ENCODE measurements around the gene UBXN4. TPM values are rescaled to one million over a fixed set of nuclear protein-coding genes. Genes with fewer than 3 reads are reported as not detected.

UBXN4 gene
- total RNA-seq, 2 experiments from 2014 or later = 90.5 to 105 TPM

DNA sequence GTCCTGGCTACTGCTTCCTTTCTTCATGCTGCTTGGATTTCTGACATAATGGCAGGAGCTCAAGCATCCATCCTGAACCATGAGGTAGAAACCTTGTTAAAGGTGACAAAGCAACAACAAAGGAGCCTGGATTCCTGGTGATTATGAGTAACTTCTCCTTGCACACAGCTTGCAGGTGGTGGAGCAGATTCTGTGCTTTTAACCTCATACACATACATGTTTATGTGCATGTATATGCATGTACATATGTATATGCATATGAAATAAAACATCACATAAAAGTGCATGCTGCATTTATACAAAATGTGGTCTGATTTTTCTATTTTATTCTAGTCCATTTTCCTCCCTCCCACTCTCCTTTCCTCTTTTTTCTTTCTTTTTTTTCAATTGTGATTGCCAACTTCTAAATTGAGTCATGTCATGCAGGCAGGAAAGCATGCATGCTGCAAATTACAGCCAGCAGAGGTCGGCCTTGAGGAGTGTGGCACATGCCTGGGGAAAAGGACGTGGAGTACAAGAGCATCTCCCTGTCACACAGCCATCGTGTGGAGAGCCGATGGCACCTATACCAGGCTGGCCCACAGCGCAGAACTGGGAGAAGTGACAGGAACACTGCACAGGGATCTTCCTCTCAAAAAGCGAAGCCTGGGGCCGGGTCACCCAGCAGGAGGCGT is 77.4 kb downstream of the UBXN4 start:
- no peaks in the 10 kb centered on the region for H3K27me3 Mint-ChIP-seq
- peak overlapping the region; percentile 86 for H3K27ac Mint-ChIP-seq
- POLR2A ChIA-PET = interaction anchor here (2.5 kb wide), 1 partner anchor 57 kb away, joined by 15 read pairs; the partner anchor contains the start of gene MCM6
- ATAC-seq (peak; percentile 14), DNase-seq (peak; percentile 79)
- intact Hi-C loops (cut with micrococcal nuclease) = no loop called here
- H3K4me1 Mint-ChIP-seq (ENCODE audit: low read depth) = peaks cover 62% of the 10 kb centered on the region
- CTCF ChIA-PET = interaction anchor here (0.8 to 15.9 kb wide), 7 partner anchors 10 to 565 kb away, joined by 3 to 145 read pairs (median 3); no protein-coding TSS in a partner anchor
- peaks cover 26% of the 10 kb centered on the region for H3K36me3 Mint-ChIP-seq (ENCODE audit: low read depth)
- no peak overlapping the region for H3K4me3 Mint-ChIP-seq
- H3K9me3 Mint-ChIP-seq = peaks cover 19% of the 10 kb centered on the region
- TF ChIP-seq, protein P1, sequence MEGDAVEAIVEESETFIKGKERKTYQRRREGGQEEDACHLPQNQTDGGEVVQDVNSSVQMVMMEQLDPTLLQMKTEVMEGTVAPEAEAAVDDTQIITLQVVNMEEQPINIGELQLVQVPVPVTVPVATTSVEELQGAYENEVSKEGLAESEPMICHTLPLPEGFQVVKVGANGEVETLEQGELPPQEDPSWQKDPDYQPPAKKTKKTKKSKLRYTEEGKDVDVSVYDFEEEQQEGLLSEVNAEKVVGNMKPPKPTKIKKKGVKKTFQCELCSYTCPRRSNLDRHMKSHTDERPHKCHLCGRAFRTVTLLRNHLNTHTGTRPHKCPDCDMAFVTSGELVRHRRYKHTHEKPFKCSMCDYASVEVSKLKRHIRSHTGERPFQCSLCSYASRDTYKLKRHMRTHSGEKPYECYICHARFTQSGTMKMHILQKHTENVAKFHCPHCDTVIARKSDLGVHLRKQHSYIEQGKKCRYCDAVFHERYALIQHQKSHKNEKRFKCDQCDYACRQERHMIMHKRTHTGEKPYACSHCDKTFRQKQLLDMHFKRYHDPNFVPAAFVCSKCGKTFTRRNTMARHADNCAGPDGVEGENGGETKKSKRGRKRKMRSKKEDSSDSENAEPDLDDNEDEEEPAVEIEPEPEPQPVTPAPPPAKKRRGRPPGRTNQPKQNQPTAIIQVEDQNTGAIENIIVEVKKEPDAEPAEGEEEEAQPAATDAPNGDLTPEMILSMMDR (IDR thresholded peaks at IDR 0.05) = no peak

- Mint-ChIP-seq H3K4me3 (peak overlapping the region; percentile 68), H3K36me3 (ENCODE audit: low read depth) (peaks cover 25% of the 10 kb centered on the region), H3K27ac (peak overlapping the region; percentile 91), H3K4me1 (ENCODE audit: low read depth) (peaks cover 56% of the 10 kb centered on the region), H3K27me3 (no peaks in the 10 kb centered on the region), H3K9me3 (peaks cover 17% of the 10 kb centered on the region)
- DNase-seq (peak; percentile 98), ATAC-seq (peak; percentile 93)
- ChIA-PET CTCF (interaction anchor here (1.0 to 15.9 kb wide), 3 partner anchors 12 to 564 kb away, joined by 4 to 145 read pairs (median 6); no protein-coding TSS in a partner anchor), POLR2A (interaction anchor here (0.6 to 2.5 kb wide), 9 partner anchors 19 to 894 kb away, joined by 3 to 15 read pairs (median 3); partner anchors contain the start of gene MCM6)
- TF ChIP-seq, protein P1 (IDR thresholded peaks at IDR 0.05) = no peak
- intact Hi-C loops (cut with micrococcal nuclease) = loop anchor here (1.0 kb wide), 1 partner anchor 562 kb away; no protein-coding TSS in a partner anchor
Observed at GRCh38 chr2:135820003-135820618, 78.5 kb downstream of the UBXN4 start.

GRCh38 chr2:135821190-135821589 is 79.5 kb downstream of the UBXN4 start:
- peaks cover 17% of the 10 kb centered on the region for H3K9me3 Mint-ChIP-seq
- H3K27ac Mint-ChIP-seq = peak overlapping the region; percentile 56
- TF ChIP-seq, protein P1 (IDR thresholded peaks at IDR 0.05) = no peak
- ATAC-seq (no peak), DNase-seq (no peak)
- H3K4me1 Mint-ChIP-seq (ENCODE audit: low read depth) = peaks cover 53% of the 10 kb centered on the region
- CTCF ChIA-PET = interaction anchor here (1.6 kb wide), 1 partner anchor 23 kb away, joined by 10 read pairs; no protein-coding TSS in a partner anchor
- peak overlapping the region; percentile 68 for H3K4me3 Mint-ChIP-seq
- no peaks in the 10 kb centered on the region for H3K27me3 Mint-ChIP-seq
- peaks cover 27% of the 10 kb centered on the region for H3K36me3 Mint-ChIP-seq (ENCODE audit: low read depth)
- intact Hi-C loops (cut with micrococcal nuclease) = no loop called here
- POLR2A ChIA-PET = interaction anchor here (1.0 to 1.6 kb wide), 3 partner anchors 18 to 895 kb away, joined by 3 to 7 read pairs (median 3); no protein-coding TSS in a partner anchor

DNA sequence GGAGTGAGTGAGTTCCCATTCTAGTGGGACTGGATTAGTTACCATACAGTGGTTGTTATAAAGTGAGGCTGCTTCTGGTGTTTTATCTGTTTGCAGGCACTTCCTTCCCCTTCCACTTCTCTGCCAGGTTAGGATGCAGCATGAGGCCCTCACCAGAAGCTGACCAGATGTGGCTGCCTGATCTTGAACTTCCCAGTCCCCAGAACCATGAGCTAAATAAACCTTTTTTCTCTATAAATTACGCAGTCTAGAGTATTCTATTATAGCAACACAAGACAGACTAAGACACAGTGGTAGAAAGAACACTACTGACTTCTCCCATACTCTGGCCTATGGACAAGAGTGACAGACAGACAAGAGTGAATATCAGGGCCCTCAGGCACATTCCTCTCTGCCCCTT is 81.2 kb downstream of the UBXN4 start:
- Mint-ChIP-seq H3K27me3 (no peaks in the 10 kb centered on the region), H3K27ac (no peak overlapping the region), H3K9me3 (peaks cover 17% of the 10 kb centered on the region), H3K4me1 (ENCODE audit: low read depth) (peaks cover 48% of the 10 kb centered on the region), H3K4me3 (no peak overlapping the region), H3K36me3 (ENCODE audit: low read depth) (peaks cover 27% of the 10 kb centered on the region)
- ATAC-seq (no peak), DNase-seq (no peak)
- CTCF ChIA-PET = interaction anchor here (1.4 to 3.2 kb wide), 2 partner anchors 18 to 25 kb away, joined by 3 to 19 read pairs; no protein-coding TSS in a partner anchor
- POLR2A ChIA-PET = no interaction called here
- intact Hi-C loops (cut with micrococcal nuclease) = no loop called here
- TF ChIP-seq, protein P1 (IDR thresholded peaks at IDR 0.05) = no peak
